ENCODE data around the gene RNH1.
A peak's percentile ranks its signal among the peaks of the same experiment; 100 is the strongest.

RNH1 gene

DNA sequence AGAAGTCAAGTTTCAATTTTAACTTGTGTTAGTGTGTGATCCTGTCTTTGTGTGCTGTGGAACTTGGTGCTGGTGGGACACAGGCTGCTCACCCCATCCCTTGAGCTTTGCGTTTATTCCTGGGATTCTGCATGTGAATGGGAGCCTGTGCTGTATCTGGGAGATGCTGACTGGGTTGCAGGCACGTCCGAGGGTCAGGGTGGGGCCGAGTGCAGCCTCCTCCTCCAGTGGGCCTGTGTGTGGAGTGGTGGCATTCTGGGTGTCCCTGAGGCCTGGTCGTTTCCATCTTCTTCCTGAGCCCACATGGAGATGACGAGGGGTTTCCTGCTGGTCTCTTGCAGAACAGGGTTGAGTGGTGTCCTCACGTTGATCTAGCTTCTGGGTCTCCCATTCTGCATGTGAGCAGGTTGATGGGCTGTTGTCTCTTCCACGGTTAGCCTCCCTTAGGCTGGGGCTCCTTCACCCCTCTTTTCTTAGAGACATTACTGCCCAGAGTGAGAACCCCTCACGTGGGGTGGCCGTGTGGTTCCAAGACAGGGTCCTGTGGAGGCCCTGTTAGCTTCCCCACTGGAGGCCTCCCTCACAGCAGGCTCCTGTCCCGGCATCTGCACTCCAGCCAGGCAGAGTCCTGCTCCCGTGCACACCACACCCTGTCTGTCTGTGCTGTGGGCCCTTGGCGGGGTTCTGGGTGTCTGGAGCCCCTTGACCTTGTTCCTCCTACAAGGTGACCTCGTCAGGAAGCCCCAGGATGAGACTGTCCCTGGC is 52.1 kb downstream of the RNH1 start:
- no peak for DNase-seq

DNA sequence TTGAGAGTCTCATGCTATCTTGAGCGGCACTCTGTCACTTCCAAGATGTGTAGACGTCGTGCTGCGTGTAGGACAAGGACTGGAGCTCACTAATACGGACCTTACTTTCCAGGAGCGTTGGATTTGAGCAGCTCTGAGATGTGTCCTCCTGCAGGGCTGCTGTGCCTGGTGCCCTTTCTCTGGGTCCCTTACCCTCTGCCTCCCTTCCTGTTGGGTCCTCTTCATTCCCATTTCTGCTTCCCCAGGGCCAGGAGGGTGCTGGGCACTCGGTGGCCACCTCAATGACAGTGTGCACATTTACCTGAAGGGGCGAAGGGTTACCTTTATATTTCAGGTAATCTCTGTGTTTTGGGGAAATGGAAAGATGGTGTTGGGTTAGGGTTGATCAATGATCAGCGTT is 53.0 kb downstream of the RNH1 start:
- no peak for DNase-seq

DNA sequence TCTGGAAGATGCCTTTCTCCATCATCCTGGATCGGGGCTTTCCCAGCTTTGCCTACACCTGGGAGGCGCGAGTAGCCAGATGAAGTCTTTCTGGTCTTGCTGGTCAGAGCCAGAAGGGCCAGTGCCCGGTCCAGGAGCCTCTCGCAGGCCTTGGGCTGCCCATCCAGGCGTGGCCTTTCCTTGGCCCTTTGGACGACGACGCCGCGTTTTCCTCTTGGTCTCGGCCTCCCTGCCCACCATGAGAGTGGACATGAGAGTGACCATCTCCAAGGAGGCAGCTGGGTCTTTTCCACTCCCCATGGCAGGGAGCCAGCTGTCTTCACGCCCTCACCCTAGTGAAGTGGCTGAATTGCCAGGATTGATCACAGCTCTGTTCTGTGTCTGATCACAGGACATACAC is 53.5 kb downstream of the RNH1 start:
- DNase-seq = no peak

DNA sequence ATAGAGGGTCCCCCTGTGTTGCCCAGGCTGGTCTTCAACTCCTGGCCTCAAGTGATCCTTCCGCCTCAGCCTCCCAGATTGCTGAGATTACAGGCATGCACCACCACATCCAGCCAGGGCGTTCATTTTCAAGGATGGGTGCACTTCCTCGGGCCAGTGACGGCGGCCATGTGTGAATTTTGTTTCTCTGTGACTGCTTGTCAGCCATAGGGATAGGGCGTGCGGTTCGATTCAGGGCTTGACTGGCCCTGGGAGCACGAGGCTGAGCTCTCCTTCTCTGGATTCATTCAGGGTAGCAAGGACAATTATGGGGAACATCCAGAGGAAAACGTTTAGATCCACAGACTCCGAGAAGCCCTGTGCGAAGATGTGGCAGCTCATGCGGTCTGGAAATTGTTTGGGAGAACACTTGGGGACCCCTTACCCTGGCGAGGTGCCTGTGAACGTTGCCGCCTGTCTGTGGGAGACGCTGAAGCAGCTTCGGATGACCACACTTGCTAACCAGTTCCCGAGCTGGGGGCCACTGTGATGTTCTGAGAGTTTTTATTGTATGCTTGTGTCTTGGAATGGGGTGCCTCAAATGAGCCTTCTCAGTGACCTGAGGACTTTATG is 54.0 kb downstream of the RNH1 start:
- DNase-seq = no peak

DNA sequence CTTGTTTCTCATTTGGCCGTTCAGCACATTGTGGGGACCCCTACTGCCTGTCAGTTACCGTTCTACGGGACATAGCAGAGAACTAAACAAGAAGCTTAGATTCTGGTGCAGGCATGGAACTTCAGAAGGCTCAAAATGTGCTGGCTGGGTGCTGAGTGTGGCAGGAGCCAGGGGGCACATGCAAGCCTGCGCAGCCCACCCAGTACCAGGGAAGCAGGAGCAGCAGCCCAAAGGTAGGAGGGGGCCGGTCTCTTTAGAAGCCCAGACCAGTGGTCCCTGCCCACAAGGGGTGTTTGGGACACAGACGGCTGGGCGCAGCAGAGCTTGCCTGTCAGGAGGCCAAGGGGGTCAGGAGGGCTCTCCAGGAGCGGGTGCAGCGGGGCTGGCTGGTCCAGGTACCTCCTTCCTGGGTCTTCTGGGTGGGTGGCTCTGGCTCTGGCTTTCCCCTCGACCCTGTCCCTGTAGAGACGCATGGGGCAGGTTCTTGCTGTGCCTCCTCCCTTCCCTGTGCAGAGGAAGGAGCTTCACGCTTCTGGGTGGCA is 54.8 kb downstream of the RNH1 start:
- no peak for DNase-seq

DNA sequence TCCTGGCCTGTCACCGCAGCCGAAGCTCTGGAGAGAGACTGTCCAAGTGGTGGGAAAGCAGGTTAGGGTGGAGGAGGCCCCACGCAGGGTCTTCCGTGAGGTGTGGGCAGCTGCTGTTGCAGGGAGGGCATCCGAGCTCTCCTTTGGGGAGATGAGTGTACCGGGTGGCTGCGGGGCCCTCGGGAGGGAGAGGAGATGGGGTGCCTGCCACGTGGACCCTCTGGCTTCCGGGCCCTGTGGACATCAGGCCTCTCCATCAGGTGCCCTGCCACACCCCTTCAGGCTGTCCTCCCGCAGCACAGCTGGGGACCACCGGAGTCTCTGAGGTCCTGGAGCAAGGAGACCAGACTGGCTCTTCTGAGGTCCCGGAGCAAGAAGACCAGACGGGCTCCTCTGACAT is 55.3 kb downstream of the RNH1 start:
- no peak for DNase-seq

DNA sequence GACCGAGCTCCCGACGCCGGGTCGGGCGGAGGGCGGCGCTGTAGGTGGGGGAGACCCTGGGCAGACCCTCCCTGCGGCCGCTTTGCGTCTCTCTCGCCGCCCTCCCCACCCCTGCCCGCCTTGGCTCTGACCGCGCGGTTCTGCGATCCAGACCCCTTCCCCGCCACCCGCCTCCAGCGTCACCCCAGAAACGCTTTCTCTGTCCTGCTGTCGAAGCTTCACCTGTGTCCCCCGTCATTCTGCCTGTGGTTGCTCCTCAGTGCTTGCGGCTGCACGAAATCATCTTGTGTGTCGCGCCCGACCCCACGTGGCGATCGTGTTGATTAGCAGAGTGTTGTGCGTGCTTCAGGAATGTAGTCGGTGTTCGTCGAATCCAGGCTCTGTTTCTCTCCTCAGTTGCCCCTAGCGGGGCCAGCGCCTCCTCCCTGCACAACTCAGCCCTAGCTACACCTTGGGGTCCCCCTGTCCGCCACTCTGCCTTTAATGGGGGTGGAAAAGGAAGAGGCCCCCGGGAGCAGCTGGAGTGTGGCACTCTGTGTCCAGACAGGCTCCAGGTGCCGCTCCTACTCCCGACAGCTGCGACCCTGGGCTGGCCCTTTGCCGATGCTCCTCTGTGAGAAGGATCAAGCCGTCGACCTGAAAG is 56.1 kb downstream of the RNH1 start:
- peak; percentile 42 for DNase-seq

DNA sequence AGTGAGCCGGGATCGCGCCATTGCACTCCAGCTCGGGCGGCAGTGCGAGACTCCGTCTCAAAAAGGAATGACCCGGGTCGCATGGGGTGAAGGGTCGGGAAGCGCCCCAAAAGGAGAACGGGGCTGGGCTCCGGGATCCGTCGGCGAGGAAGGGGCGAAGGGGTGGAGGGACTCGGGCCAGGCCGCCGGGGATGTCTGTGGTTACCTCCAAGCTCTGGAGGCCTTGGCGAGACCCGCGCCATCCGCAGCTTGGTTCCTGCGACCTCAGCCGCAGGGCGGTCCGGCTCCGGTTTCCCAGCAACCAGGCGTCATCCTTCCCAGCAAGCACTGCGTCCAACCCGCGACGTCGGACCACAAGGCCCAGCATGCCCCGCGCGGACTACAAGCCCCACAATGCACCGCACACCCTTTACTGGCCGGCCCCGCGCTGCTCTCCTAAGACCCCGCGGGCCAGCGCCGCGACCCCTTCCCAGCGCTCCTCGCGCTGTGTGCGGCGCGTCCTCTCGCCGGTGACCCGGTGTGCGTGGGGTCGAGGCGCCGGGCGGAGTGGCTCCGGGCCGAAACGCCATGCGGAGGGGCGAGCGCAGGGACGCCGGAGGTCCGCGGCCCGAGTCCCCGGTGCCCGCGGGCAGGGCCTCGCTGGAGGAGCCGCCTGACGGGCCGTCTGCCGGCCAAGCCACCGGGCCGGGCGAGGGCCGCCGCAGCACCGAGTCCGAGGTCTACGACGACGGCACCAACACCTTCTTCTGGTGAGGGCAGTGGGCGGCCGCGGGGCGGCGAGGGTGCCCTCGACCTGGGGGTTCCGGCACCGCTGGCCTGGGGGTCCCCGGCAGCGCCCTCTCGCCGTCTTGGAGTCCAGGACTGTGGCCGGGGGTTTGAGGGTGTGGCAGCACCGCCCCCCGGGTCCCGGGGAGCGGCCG is 56.9 kb downstream of the RNH1 start, which contains the start of gene PTDSS2:
TSS of gene PTDSS2 (plus strand) at position 391 of the 920 bp plus-strand sequence. CDS start at position 568, 177 bp downstream.
- DNase-seq = peak; percentile 93

DNA sequence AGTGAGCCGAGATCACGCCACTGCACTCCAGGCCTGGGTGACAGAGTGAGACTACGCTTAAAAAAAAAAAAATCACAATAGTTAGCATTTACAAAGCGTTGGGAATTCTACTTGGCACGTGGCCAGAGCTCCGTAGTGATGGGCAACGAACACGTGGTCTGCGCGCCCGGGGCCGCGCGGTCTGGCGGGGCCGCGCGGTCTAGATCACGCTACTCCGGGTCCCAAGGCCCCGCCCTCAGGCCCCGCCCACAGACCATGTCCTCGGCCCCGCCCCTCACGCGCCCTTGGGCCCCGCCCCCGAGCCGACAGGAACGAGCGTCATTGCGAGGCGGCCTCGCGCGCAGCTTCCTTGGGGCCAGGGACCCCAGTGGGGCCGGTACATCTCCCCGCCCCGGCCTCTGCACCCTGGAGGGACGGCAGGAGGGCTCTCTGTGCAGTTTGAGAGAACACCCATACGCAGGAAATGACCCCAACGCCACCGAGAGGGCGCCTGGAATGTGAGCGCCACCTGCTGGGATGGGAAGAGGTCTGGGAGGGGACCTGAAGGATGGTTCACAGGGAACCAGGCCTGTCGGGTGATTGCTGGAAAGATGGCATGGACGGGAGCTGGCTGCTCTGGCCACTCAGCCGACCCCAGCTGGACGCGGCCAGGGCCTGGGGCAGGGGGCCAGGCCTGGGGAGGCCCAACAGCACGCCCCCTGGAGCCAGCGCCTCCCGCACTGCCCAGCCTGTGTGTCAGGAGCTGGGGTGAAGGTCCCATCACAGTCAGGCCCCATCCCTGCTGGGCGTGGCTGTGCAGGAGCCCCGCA is 58.9 kb downstream of the RNH1 start:
- peak; percentile 86 for DNase-seq

DNA sequence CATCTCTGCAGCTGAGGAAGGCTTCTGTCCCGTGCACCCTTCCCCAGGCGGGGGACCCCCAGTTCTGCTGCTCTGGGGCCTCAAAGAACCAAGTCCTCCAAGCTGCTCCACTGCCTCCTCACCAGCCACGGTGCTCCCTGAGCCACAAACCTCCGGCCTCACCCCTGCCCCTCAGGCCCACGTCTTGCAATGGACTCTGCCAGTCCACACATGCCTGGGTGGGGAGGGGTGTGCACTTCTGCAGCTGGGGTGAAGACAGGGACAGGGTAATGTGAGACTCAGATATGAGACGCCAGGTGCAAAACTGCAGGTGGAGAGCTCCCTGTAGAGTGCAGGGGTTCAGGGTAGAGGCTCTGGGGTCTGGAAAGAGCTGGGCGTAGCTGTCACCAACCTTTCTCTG is 60.2 kb downstream of the RNH1 start:
- DNase-seq = no peak

DNA sequence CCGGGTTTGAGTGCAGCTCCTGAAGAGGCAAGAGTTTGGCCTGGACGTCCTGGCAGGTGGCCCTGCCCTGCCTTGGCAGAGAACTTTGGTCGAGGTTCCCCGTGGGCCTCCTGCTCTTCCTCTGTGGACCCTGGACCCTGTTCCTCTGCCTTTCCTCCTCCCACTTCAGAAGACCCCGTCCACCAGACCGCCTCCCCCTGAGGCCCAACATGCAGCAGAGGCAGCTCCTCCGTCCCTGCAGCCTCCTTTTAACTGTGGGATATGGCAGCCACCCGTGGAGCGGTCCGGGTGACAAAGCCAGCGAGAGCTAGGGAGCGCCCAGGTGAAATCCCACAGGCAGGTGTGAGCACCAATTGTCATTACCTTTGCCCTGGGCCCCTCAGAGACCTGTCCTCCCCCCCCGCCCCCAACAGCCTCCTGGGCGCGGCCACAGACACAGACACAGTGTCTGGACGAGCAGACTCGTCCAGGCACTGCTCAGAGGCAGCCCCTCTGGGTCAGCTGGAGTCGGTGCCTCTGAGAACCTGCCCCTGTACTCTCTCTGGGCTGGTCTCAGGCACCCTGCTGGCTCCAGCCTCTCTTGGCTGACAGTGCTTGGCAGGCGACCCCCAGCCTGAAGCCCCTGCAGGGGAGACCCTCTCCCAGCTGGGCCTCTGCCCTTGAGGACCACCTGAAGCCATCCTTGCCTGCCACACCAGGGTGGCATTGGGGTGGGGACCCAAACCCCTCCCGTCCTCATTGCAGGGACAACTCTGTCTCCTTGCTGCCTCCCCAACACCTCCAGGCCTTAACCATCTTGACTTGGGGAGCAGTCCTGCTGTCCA is 61.1 kb downstream of the RNH1 start:
- DNase-seq = no peak

Measured in NCI-H226 (cell line).